Type B pancreatic cell (in vitro differentiated cells): ENCODE data around the gene DBNDD2. TPM values are rescaled to one million over a fixed set of nuclear protein-coding genes. Genes with fewer than 3 reads are reported as not detected.

ENCODE experiments used
- DNase-seq: peaks from one replicate; pipeline ENCODE4 v3.0.0; 2021; ENCODE audit warnings: mixed read lengths; ENCODE audit not compliant: unreplicated experiment; ENCODE audit errors: extremely low spot score
- H3K27ac Mint-ChIP-seq: 2 replicates; pipeline ENCODE4 v1.8.0; 2021; ENCODE audit warnings: mild to moderate bottlenecking, mixed read lengths
- H3K27me3 Mint-ChIP-seq: 2 replicates; pipeline ENCODE4 v1.8.0; 2021; ENCODE audit warnings: mixed read lengths
- H3K36me3 Mint-ChIP-seq: 2 replicates; pipeline ENCODE4 v1.8.0; 2021; ENCODE audit warnings: mixed read lengths
- H3K4me1 Mint-ChIP-seq: one replicate; pipeline ENCODE4 v1.8.0; 2021; ENCODE audit warnings: mixed read lengths; ENCODE audit not compliant: unreplicated experiment
- H3K4me3 Mint-ChIP-seq: 2 replicates; pipeline ENCODE4 v1.8.0; 2021; ENCODE audit warnings: mild to moderate bottlenecking, mixed read lengths
- H3K9me3 Mint-ChIP-seq: 2 replicates; pipeline ENCODE4 v1.8.0; 2021; ENCODE audit warnings: mixed read lengths
- total RNA-seq: library from RNA; stranded (reverse); gene quantifications from 2 replicates; pipeline ENCODE4 v1.2.1, GENCODE V29; 2021; ENCODE audit warnings: low replicate concordance
- TF ChIP-seq, protein P1 (sequence below): fragments of 200-600 bp; sonication (generic); conservative IDR thresholded peaks from 2 replicates; pipeline ENCODE4 v1.5.0; 2021; ENCODE audit warnings: antibody characterized with exemption, mild to moderate bottlenecking

The DBNDD2 gene
- total RNA-seq, 1 donor from 2014 or later: 12.8 TPM

DNA sequence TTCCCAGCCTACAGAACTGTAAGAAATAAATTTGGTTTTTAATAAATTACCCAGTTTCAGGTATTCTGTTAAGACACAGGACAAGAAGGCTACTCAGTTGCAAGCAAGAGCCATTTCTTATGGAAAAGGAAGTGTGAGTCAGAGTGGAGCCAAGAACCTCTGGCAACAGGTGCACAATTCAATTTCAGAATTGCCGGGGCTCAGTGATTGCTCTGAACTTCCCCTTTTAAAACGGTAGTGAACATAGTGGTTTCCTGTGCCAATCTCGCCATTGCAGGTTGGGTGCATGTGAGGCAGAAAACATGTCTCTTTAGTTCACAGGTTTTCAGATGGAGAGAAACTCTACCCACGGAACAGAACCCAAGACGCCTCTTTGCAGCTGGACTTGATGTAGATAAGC is 24.2 kb downstream of the DBNDD2 start:
- TF ChIP-seq, protein P1, sequence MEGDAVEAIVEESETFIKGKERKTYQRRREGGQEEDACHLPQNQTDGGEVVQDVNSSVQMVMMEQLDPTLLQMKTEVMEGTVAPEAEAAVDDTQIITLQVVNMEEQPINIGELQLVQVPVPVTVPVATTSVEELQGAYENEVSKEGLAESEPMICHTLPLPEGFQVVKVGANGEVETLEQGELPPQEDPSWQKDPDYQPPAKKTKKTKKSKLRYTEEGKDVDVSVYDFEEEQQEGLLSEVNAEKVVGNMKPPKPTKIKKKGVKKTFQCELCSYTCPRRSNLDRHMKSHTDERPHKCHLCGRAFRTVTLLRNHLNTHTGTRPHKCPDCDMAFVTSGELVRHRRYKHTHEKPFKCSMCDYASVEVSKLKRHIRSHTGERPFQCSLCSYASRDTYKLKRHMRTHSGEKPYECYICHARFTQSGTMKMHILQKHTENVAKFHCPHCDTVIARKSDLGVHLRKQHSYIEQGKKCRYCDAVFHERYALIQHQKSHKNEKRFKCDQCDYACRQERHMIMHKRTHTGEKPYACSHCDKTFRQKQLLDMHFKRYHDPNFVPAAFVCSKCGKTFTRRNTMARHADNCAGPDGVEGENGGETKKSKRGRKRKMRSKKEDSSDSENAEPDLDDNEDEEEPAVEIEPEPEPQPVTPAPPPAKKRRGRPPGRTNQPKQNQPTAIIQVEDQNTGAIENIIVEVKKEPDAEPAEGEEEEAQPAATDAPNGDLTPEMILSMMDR: no peak
- H3K4me1 Mint-ChIP-seq: no peaks in the 10 kb centered on the region
- no peaks in the 10 kb centered on the region for H3K9me3 Mint-ChIP-seq

DNA sequence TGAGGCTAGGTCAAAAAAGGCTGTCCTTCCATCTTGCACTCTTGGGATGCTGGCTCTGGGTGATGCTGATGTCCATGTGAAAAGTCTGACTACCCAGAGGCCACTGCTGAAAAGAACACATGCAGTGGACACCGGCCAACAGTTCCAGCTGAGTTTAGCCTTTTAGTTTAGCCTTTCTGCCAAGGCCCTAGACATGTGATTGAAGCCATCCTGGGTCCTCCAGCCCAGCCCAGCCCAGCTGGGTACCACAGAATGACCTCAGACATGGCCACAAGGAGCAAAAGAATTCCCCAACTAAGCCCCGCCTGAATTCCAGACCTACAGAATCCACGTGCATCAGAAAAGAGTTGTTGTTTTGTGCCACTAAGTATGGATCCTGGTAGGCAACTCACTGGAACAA is 25.2 kb downstream of the DBNDD2 start:
- Mint-ChIP-seq H3K4me3 (no peak overlapping the region), H3K36me3 (peaks cover 3% of the 10 kb centered on the region), H3K4me1 (no peaks in the 10 kb centered on the region), H3K27me3 (no peaks in the 10 kb centered on the region), H3K27ac (no peak overlapping the region), H3K9me3 (no peaks in the 10 kb centered on the region)
- DNase-seq: no peak
- TF ChIP-seq, protein P1: no peak

More for the DNA sequence above, 24.2 kb downstream of the DBNDD2 start:
- H3K27me3 Mint-ChIP-seq: no peaks in the 10 kb centered on the region
- DNase-seq: no peak
- H3K4me3 Mint-ChIP-seq: no peak overlapping the region
- H3K36me3 Mint-ChIP-seq: peaks cover 7% of the 10 kb centered on the region
- no peak overlapping the region for H3K27ac Mint-ChIP-seq

DNA sequence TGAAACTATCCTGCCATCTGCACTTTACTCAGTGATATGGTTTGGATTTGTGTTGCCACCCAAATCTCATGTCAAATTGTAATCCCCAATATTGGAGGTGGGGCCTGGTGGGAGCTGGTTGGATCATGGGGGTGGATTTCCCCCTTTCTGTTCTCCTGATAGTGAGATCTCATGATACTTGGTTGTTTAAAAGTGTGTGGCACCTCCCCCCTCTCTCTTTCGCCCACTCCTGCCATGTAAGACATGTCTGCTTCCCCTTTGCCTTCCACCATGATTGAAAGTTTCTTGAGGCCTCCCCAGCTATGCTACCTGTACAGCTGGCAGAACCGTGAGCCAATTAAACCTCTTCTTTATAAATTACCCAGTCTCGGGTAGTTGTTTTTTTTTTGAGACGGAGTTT is 25.9 kb downstream of the DBNDD2 start:
- TF ChIP-seq, protein P1: no peak
- Mint-ChIP-seq H3K4me1 (no peaks in the 10 kb centered on the region), H3K36me3 (peaks cover 3% of the 10 kb centered on the region), H3K27ac (no peak overlapping the region), H3K27me3 (no peaks in the 10 kb centered on the region), H3K4me3 (no peak overlapping the region), H3K9me3 (no peaks in the 10 kb centered on the region)
- no peak for DNase-seq

DNA sequence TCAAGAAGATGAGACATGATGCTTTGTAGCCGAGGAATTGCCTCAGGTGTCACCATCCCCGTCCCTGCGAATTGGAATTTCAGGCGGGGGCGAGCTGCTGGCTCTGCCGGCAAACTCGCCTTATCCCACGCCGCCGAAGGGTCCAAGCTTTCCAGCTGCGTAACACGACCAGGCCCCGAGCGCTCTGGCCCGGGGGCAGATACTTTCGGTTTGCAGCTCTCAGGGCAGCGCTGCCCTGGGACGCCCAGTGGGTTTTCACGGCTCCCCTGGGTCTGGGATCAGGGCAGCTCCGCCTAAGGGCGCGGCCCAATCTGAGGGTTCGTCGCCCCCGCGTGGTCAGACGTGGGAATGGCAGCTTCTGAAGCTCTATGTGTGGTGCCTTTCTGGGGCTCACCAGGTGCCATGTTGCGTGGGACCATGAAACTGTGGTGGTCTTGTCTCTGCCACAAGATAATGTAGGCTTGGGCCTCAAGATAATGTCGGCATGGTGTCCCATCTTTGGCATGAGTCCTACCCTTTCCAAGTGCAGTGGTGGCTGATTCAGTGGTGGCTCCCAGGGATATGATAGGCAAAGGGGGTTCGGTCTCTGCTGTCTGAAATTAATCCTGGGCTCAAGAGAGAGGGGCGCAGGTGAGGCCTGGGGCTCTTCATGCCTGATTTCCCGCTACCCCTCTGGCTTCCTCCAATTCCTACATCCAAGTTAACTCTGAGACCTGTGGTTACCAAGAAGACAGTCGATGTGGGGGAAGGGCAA is 28.8 kb downstream of the DBNDD2 start:
- Mint-ChIP-seq H3K4me1 (no peaks in the 10 kb centered on the region), H3K36me3 (peaks cover 3% of the 10 kb centered on the region), H3K27me3 (no peaks in the 10 kb centered on the region), H3K27ac (peak overlapping the region; percentile 50), H3K9me3 (no peaks in the 10 kb centered on the region), H3K4me3 (peak overlapping the region; percentile 87)
- TF ChIP-seq, protein P1: peak; percentile 95
- DNase-seq: peak; percentile 86

DNA sequence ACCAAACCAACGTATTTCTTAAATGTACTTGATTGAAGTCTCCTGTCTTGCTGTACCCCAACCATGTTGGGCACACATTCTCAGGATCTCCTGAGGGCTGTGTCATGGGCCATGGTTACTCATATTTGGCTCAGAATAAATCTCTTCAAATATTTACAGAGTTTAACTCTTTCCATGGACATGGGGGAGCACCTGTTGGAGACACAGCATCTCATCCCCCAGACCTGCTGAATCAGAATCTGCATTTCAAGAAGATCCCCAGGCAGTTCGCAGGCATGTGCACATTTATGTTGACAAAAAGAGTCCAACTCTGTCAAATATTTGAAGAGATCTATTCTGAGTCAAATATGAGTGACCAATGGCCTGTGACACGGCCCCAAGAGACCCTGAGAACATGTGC is 32.3 kb downstream of the DBNDD2 start:
- Mint-ChIP-seq H3K4me3 (no peak overlapping the region), H3K9me3 (no peaks in the 10 kb centered on the region), H3K27ac (peak overlapping the region; percentile 72), H3K4me1 (peaks cover 12% of the 10 kb centered on the region), H3K36me3 (no peaks in the 10 kb centered on the region), H3K27me3 (no peaks in the 10 kb centered on the region)
- no peak for DNase-seq
- TF ChIP-seq, protein P1: no peak
